Ishikawa (cell line): ENCODE measurements around the gene AP5S1.

Source experiments
- CEBPB ChIP-seq: IDR thresholded peaks from 2 replicates; pipeline ENCODE4 v1.6.1; 2012
- CREB1 ChIP-seq: IDR thresholded peaks from 2 replicates; pipeline ENCODE4 v1.6.1; 2012; ENCODE audit warnings: low read depth
- EP300 ChIP-seq: IDR thresholded peaks from 2 replicates; pipeline ENCODE4 v1.6.1; 2012; ENCODE audit warnings: borderline replicate concordance
- RAD21 ChIP-seq: IDR thresholded peaks from 2 replicates; pipeline ENCODE4 v1.6.1; 2012; ENCODE audit warnings: low read depth
- REST ChIP-seq: IDR thresholded peaks from 2 replicates; pipeline ENCODE4 v1.6.1; 2012; ENCODE audit warnings: low read depth, mild to moderate bottlenecking
- TEAD4 ChIP-seq: IDR thresholded peaks from 2 replicates; pipeline ENCODE4 v1.6.1; 2012
- YY1 ChIP-seq: IDR thresholded peaks from 2 replicates; pipeline ENCODE4 v1.6.1; 2012; ENCODE audit warnings: low read depth

- no peak for TF ChIP-seq EP300
- TF ChIP-seq YY1, result no peak
- no peak for TF ChIP-seq REST
- TF ChIP-seq CEBPB, result no peak
- no peak for TF ChIP-seq TEAD4
- 0 out of 2 replicates have a peak, but pooled peaks have one; percentile 2 for TF ChIP-seq RAD21
- 0 out of 2 replicates have a peak, but pooled peaks have one; percentile 40 for TF ChIP-seq CREB1
Measured at GRCh38 chr20:3795511-3796468, 24.6 kb upstream of the AP5S1 start, which contains the start of gene CDC25B.
